ENCODE measurements around the gene RPTOR.

RPTOR gene

DNA sequence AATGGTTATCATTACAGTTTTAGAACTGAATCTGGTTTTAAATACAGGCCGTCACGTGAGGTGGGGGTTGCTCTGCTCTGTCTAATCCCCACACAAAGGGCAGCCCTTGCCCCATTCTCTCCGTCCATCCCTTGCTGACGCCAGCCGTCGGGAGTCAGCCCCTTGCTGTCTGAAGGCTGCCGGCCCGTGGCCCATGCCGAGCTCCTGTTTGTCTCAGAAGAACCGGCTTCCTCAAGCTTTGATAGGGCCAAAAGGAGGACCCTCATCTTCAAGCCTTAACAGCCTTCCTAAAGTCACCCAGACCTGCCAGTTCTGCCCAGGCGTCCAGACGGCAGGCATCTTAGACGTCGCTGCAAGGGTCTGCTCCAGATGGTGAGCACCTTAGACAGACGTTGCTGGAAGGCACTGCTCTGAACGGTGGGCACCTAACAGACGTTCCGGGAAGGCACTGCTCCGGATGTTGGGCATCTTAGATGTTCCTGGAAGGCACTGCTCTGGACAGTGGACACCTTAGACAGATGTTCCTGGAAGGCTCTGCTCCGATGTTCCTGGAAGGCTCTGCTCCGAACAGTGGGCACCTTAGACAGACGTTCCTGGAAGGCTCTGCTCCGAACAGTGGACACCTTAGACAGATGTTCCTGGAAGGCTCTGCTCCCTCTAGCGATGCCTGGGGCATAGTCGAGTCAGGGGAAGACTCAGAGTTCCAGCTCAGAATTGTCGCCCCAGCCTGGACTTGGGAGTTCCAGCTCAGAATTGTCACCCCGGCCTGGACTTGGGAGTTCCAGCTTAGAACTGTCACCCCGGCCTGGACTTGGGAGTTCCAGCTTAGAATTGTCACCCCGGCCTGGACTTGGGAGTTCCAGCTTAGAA lies 411.9 kb downstream of the RPTOR start:
- no peak for DNase-seq

DNA sequence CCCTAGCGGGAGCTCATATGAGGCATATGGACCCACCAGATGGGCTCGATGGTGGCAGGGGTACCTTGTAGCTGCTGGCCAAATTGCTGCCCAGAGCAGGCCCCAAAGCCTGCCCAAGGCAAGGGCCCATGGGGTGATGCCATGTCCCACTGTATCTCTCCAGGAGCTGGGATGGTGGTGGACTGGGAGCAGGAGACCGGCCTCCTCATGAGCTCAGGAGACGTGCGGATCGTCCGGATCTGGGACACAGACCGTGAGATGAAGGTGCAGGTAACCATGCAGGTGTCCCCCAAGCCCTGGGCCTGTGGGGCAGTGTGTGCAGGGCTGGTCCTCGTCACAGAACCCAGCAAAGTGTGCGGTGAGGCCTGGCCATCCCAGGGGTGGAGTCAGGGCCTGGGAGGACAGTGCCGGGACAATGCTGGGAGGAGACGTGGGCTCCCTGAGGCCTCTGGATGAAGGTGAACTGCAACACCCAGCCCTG lies 412.9 kb downstream of the RPTOR start:
- no peak for DNase-seq

GRCh38 chr17:80959330-80960036 lies 414.8 kb downstream of the RPTOR start:
- no peak for DNase-seq

DNA sequence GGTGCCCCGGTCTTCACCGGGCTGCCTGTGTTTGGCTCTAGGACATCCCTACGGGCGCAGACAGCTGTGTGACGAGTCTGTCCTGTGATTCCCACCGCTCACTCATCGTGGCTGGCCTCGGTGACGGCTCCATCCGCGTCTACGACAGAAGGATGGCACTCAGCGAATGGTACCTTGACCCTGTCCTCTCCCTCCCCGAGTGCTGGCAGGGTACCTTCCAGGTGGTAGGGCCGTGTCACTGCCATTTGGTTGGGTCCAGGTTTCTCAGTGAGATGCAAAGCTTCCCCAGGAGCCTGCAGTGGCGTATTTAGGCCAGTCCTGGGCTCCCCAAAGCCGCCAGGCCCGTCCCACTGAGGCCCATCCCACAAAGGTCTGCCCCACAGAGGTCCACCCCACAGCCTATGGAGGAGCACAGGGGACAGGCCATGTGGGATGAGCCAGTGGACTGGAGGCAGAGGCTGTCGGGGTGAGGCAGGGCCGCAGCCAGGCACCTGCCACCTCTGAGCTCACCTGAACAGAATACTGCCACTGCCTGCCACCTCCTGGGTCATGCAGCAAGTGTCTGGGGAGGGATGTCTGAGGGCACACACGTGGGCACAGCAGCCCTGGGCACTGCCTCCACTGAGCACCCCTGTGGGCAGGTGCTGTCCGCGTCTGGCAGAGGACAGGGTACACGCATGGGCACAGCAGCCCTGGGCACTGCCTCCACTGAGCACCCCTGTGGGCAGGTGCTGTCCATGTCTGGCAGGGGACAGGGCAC lies 415.6 kb downstream of the RPTOR start:
- no peak for DNase-seq

GRCh38 chr17:80960797-80961452 lies 416.3 kb downstream of the RPTOR start:
- no peak for DNase-seq

- DNase-seq, result no peak
Measured at GRCh38 chr17:80961541-80962330, 417.1 kb downstream of the RPTOR start.

- DNase-seq, result no peak
Measured at GRCh38 chr17:80962356-80963329, 418.0 kb downstream of the RPTOR start.

GRCh38 chr17:80963812-80964543 lies 419.3 kb downstream of the RPTOR start:
- no peak for DNase-seq

DNA sequence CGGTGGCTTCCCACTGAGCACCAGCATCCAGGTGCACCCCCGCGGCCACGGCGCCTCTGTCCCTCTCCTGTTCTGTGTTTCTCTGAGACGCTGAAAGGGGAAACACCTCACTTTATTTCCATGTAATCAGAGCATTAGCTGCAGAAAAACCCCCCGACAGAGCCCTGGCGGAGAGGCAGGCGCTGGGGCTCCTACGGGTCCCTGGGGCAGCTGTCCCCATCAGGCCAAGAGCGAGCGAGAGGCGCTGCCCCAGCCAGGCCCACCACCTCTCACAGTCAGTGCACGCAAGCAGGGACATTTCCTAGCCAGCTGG lies 419.9 kb downstream of the RPTOR start:
- DNase-seq, result no peak

DNA sequence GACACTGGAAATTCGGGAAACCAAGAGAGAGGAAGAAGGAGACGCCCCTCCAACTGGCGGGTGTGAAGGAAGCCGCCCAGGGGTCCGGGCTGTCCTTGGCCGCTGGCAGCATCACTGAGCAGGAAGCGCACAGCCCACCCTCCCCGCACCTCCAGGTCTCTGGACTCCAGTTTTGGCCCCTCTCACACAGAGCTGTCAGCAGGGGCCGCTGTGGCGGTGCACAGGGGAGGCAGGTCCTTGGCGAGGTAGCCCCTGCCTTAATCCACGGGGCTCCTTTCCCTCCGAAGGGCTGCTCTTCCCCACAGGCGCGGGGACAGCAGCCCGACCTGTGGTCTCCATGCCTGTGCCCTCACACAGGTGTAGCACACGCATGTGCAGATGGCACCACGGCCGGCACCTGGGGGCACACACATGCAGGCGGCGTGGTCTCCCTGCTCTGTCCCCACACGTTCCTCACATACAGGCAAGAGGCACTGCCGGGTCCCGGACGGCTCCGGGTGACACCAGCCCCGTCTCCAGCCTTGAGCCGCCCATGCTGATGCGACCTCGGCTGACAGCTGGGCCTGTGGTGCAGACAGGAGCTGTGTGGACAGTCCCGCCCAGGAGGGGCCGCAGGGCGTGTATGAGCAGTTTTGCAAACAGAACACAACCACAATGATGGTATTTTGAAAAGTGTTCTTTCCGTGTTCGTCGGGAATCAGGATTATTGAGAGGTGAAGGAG lies 420.4 kb downstream of the RPTOR start:
- DNase-seq, result no peak

DNA sequence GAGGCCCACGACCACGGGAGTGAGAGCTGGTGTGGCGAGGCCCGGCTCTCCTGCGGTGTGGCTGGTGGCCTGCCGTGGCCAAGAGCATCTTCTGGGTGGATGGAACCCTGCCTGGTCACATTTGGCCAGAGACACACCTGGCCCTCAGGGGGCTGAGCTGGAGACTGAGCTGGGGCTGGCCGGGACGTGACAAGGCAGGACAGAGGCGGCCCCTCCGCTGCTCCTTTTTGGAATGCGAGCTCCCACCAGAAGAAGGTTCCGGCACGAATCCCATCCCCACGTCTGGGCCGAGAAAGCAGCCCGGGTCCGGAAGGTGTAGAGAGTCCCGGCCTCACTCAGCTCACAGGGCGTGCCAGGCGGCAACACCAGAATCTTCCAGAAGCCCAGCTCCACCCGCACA lies 421.0 kb downstream of the RPTOR start:
- no peak for DNase-seq

- no peak for DNase-seq
Measured at GRCh38 chr17:80967404-80967872, 422.8 kb downstream of the RPTOR start.

GRCh38 chr17:80968602-80969029 lies 424.0 kb downstream of the RPTOR start:
- no peak for DNase-seq

DNA sequence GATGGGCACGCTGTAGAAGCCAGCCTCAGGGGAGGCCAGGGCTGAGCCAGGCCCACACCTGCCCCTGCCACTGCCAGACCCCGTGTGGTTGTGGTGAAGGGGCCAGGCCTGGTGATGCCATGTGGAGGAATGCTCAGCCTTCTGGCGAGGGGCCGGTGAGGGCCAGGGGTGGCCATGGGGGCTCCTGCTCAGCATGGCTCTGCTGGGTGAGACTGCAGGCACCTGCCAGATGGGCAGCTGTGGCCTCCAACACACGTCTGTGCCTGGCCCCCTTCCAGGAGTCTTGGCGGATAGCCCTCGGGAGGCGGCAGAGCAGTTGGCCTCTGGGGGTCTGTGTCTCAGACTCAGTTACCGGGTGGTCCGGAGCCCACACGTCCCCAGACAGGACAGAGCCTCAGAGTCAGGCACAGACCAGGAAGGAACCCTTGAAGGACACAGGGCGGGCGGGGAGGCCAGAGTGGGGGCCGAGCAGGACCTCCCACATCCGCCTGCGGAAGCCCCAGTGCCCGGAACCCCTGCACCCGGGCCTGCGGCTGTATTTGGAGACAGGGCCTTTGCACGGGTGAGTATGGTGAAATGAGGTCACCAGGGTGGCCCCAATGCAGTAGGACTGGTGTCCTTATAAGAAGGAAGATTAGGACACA lies 424.5 kb downstream of the RPTOR start:
- DNase-seq, result no peak

DNA sequence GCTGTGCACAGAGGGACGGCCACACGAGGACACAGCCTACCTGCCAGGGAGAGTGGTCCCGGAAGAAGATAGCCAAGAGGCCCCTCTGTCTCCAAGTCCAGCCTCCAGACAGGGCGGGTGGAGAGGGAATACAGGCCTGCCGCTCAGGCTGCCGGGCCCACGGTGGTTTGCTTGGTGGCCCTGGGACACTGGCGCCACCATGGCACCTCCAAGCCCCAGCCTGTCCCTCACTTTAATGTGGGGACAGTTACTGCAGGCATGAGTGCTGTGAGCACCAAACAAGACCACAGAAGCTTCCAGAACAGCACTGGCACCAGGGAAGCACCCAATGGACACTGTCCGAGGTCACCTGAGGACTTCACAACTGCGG lies 425.0 kb downstream of the RPTOR start:
- DNase-seq, result no peak

GRCh38 chr17:80970044-80970761 lies 425.6 kb downstream of the RPTOR start:
- DNase-seq, result peak; percentile 25

- no peak for DNase-seq
Measured at GRCh38 chr17:80970762-80971703, 426.4 kb downstream of the RPTOR start.

All from NCI-H510A treated with DMSO at 0.1 percent for 48 hours (cell line).